ENCODE results near the gene ASTN2. TPM values are rescaled to one million over a fixed set of nuclear protein-coding genes. Genes with fewer than 3 reads are reported as not detected.

Gene ASTN2
- total and polyA plus RNA-seq, 10 of the 15 experiments (the other 5 are each of a cell fraction or from before 2014, with no cell fraction given): 1.4 to 15.7 (median 7.0) TPM

DNA sequence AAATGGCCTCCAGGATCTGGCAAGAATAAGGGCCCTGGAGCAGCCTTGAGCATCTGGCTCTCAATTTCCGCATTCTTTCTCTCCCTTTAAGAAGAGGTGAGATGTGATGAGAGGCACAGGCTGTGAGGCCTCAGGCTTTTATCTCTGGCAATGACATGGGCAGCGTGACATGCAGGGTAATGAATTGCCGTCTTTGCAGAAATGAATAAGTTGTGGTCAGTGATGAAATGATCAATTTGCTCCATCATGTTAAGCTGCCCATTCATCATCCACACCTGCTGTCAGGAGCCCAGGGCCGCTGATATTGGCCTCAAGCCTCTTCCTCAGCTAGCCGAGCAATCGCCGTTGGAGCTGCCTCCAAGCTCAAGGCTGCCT is 462.4 kb downstream of the ASTN2 start (continued):
- TF ChIP-seq POLR2AphosphoS5 (IDR thresholded peaks at IDR 0.05; ENCODE audit: low read length) (no peak), EED (IDR thresholded peaks at IDR 0.05; ENCODE audit: low read depth) (peak; percentile 63; the same call in 1 of the 2 replicates)
- TF ChIP-seq, protein P1, sequence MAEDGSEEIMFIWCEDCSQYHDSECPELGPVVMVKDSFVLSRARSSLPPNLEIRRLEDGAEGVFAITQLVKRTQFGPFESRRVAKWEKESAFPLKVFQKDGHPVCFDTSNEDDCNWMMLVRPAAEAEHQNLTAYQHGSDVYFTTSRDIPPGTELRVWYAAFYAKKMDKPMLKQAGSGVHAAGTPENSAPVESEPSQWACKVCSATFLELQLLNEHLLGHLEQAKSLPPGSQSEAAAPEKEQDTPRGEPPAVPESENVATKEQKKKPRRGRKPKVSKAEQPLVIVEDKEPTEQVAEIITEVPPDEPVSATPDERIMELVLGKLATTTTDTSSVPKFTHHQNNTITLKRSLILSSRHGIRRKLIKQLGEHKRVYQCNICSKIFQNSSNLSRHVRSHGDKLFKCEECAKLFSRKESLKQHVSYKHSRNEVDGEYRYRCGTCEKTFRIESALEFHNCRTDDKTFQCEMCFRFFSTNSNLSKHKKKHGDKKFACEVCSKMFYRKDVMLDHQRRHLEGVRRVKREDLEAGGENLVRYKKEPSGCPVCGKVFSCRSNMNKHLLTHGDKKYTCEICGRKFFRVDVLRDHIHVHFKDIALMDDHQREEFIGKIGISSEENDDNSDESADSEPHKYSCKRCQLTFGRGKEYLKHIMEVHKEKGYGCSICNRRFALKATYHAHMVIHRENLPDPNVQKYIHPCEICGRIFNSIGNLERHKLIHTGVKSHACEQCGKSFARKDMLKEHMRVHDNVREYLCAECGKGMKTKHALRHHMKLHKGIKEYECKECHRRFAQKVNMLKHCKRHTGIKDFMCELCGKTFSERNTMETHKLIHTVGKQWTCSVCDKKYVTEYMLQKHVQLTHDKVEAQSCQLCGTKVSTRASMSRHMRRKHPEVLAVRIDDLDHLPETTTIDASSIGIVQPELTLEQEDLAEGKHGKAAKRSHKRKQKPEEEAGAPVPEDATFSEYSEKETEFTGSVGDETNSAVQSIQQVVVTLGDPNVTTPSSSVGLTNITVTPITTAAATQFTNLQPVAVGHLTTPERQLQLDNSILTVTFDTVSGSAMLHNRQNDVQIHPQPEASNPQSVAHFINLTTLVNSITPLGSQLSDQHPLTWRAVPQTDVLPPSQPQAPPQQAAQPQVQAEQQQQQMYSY (CRISPR knock-in tag; IDR thresholded peaks at IDR 0.05): no peak

DNA sequence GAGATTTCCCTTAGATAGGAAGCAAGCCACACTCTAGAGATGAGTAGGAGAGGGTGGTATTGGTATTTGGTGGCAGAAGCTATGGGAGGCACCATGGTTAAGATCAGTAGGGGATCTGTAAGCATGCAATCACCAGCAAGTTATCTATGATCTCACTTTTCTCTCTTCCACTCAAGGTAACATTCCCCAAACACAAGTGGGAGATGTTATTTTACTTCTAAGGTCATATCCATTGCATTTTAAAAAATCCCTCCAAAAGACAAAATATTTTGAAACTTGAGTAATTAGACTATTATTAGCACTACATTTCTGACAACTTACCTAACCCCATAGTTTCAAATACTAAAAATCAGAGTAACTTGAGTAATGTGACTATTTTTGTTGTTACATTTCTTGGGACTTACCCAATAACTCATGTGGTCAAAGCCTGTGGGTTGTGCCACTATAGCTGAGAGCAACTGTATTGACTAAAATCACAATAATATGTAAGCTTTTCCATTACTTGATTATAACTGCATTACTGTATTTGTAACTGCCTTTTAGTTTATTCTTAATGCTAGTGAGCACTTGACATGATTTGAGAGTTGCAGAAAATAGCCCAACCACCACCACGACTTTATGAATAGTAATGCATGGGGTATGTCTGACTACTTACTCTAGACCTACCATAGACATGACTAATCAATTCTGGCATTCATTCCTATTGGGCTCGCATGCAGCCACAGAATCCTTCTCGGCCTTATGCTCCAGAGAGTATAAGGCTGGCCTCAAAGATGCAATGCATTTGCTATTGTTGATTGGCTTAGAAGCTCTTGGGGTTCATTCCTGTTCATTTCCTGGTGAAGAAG is 463.0 kb downstream of the ASTN2 start:
- H3K36me3 ChIP-seq (ENCODE audit: control insufficient read depth in 2 of 2, insufficient read depth in 2 of 2, low read length in 1 of 2): no peaks in the 10 kb centered on the region
- FAIRE-seq (peak; percentile 64), DNase-seq (ENCODE audit: low read depth, low spot score) (peak; percentile 85), ATAC-seq (peak; percentile 87)
- no peak overlapping the region for H3K9ac ChIP-seq (ENCODE audit: control insufficient read depth, insufficient read depth, low read length)
- peaks cover 20% of the 10 kb centered on the region for H3K4me1 ChIP-seq (ENCODE audit: control insufficient read depth, insufficient read depth, low read length)
- no peaks in the 10 kb centered on the region for H3K79me2 ChIP-seq (ENCODE audit: control insufficient read depth, insufficient read depth, low read length)
- CTCF ChIA-PET: interaction anchor here (1.4 to 1.7 kb wide), 2 partner anchors 10 to 27 kb away, joined by 5 read pairs; no protein-coding TSS in a partner anchor
- in situ Hi-C loops (cut with MboI): no loop called here
- no TSS peak for BruUV-seq (replicated peaks)
- peak overlapping the region; percentile 70 for H3K27ac ChIP-seq (ENCODE audit: control insufficient read depth, insufficient read depth)
- intact Hi-C loops (cut with micrococcal nuclease; ENCODE audit: unreplicated experiment): no loop called here
- POLR2A ChIA-PET: no interaction called here
- H3K27me3 ChIP-seq (replicated peaks in 1 of 2; ENCODE audit: control insufficient read depth in 2 of 2, insufficient read depth in 2 of 2, low read length in 1 of 2): no peaks in the 10 kb centered on the region
- no peak overlapping the region for H3K4me3 ChIP-seq
- WGBS (ENCODE audit: insufficient coverage, insufficient replicate concordance, low lambda C conversion rate, missing lambda C conversion rate): 19% methylated on average over 3 of the region's 3 CpGs
- SMC1A ChIA-PET (ENCODE audit: uncharacterized antibody, unreplicated experiment): interaction anchor here (2.1 to 2.6 kb wide), 2 partner anchors 9 to 12 kb away, joined by 10 to 16 read pairs; no protein-coding TSS in a partner anchor
- no peaks in the 10 kb centered on the region; the same call in 2 of the 3 replicates for H3K9me3 ChIP-seq (replicated peaks; ENCODE audit: control insufficient read depth, insufficient read depth, low read length)
- no peak overlapping the region for H2AFZ ChIP-seq (ENCODE audit: control insufficient read depth, low read depth, low read length)
- no peaks in the 10 kb centered on the region for H4K20me1 ChIP-seq (ENCODE audit: control insufficient read depth, insufficient read depth)
- RAD21 ChIA-PET (ENCODE audit: unreplicated experiment): interaction anchor here (0.9 to 1.4 kb wide), 4 partner anchors 8 to 108 kb away, joined by 3 to 6 read pairs (median 4); no protein-coding TSS in a partner anchor
- peak overlapping the region; percentile 15 for H3K4me2 ChIP-seq (ENCODE audit: control insufficient read depth, insufficient read depth)
- TF ChIP-seq MYC (IDR thresholded peaks at IDR 0.05; ENCODE audit: insufficient read depth, insufficient read length, insufficient replicate concordance, low read length, severe bottlenecking) (no peak), RB1 (IDR thresholded peaks at IDR 0.05; ENCODE audit: borderline replicate concordance) (no peak), TCF7 (IDR thresholded peaks at IDR 0.05; ENCODE audit: borderline replicate concordance) (0 out of 2 replicates have a peak, but pooled peaks have one; percentile 69), POLR2AphosphoS2 (IDR thresholded peaks at IDR 0.05; ENCODE audit: low read depth, low read length) (no peak)
- TF ChIP-seq, protein P2, sequence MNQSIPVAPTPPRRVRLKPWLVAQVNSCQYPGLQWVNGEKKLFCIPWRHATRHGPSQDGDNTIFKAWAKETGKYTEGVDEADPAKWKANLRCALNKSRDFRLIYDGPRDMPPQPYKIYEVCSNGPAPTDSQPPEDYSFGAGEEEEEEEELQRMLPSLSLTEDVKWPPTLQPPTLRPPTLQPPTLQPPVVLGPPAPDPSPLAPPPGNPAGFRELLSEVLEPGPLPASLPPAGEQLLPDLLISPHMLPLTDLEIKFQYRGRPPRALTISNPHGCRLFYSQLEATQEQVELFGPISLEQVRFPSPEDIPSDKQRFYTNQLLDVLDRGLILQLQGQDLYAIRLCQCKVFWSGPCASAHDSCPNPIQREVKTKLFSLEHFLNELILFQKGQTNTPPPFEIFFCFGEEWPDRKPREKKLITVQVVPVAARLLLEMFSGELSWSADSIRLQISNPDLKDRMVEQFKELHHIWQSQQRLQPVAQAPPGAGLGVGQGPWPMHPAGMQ (IDR thresholded peaks at IDR 0.05; ENCODE audit: borderline replicate concordance): no peak
- TF ChIP-seq, protein P3, sequence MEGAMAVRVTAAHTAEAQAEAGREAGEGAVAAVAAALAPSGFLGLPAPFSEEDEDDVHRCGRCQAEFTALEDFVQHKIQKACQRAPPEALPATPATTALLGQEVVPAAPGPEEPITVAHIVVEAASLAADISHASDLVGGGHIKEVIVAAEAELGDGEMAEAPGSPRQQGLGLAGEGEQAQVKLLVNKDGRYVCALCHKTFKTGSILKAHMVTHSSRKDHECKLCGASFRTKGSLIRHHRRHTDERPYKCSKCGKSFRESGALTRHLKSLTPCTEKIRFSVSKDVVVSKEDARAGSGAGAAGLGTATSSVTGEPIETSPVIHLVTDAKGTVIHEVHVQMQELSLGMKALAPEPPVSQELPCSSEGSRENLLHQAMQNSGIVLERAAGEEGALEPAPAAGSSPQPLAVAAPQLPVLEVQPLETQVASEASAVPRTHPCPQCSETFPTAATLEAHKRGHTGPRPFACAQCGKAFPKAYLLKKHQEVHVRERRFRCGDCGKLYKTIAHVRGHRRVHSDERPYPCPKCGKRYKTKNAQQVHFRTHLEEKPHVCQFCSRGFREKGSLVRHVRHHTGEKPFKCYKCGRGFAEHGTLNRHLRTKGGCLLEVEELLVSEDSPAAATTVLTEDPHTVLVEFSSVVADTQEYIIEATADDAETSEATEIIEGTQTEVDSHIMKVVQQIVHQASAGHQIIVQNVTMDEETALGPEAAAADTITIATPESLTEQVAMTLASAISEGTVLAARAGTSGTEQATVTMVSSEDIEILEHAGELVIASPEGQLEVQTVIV (IDR thresholded peaks at IDR 0.05; ENCODE audit: borderline replicate concordance, partially characterized antibody): no peak
- TF ChIP-seq, protein P4, sequence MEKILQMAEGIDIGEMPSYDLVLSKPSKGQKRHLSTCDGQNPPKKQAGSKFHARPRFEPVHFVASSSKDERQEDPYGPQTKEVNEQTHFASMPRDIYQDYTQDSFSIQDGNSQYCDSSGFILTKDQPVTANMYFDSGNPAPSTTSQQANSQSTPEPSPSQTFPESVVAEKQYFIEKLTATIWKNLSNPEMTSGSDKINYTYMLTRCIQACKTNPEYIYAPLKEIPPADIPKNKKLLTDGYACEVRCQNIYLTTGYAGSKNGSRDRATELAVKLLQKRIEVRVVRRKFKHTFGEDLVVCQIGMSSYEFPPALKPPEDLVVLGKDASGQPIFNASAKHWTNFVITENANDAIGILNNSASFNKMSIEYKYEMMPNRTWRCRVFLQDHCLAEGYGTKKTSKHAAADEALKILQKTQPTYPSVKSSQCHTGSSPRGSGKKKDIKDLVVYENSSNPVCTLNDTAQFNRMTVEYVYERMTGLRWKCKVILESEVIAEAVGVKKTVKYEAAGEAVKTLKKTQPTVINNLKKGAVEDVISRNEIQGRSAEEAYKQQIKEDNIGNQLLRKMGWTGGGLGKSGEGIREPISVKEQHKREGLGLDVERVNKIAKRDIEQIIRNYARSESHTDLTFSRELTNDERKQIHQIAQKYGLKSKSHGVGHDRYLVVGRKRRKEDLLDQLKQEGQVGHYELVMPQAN (conservative IDR thresholded peaks at IDR 0.05): no peak
